ENCODE data around the gene RGPD5.
"Not testable (repeated sequence)": the region's sequence is repeated elsewhere in the genome, so short reads cannot be mapped to it uniquely, and the experiment has no call there.

DNA sequence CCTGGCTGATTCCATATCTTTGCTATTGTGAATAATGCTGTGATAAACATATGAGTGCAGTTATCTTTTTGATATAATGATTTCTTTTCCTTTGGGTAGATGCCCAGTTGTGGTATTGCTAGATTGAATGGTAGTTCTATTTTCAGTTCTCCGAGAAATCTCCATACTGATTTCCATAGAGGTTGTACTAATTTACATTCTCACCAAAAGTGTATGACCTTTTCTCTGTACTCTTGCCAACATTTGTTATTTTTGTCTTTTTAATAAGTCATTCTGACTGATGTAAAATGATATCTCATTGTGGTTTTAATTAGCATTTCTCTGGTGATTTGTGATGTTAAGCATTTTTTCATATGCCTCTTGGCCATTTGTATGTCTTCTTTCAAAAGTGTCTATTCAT, 88.0 kb downstream of the RGPD5 start:
- not testable (repeated sequence) for TF ChIP-seq EZH2phosphoT487 (IDR thresholded peaks at IDR 0.05; ENCODE audit: borderline replicate concordance, low read length); EZH2 (IDR thresholded peaks at IDR 0.05; ENCODE audit: low read length, unreplicated experiment); CTCF (conservative IDR thresholded peaks at IDR 0.05; ENCODE audit: low read depth, low read length)

Data from PC-3 (cell line).